Mucosa of stomach (tissue), 1 donor: ENCODE measurements around the gene AMY1B.
"Not testable (repeated sequence)": the region's sequence is repeated elsewhere in the genome, so short reads cannot be mapped to it uniquely, and the experiment has no call there.

Experiments
- H3K27me3 ChIP-seq: one replicate; pipeline ENCODE4 v1.7.0; 2013; ENCODE audit warnings: mild to moderate bottlenecking, low read length; ENCODE audit not compliant: control insufficient read depth, insufficient read depth
- H3K36me3 ChIP-seq: one replicate; pipeline ENCODE4 v1.7.0; 2013; ENCODE audit warnings: low read length; ENCODE audit not compliant: control insufficient read depth, insufficient read depth
- H3K4me1 ChIP-seq: one replicate; pipeline ENCODE4 v1.7.0; 2013; ENCODE audit warnings: mild to moderate bottlenecking, low read length; ENCODE audit not compliant: control insufficient read depth, insufficient read depth
- H3K4me3 ChIP-seq: one replicate; pipeline ENCODE4 v1.7.0; 2013; ENCODE audit warnings: low read length
- H3K9ac ChIP-seq: one replicate; pipeline ENCODE4 v1.7.0; 2013; ENCODE audit warnings: mild to moderate bottlenecking, low read length, moderate library complexity
- H3K9me3 ChIP-seq: one replicate; pipeline ENCODE4 v1.7.0; 2013; ENCODE audit warnings: mild to moderate bottlenecking, low read length, moderate library complexity; ENCODE audit not compliant: control insufficient read depth
- donor health status: Pancreatic carcinoma.

AMY1B gene

DNA sequence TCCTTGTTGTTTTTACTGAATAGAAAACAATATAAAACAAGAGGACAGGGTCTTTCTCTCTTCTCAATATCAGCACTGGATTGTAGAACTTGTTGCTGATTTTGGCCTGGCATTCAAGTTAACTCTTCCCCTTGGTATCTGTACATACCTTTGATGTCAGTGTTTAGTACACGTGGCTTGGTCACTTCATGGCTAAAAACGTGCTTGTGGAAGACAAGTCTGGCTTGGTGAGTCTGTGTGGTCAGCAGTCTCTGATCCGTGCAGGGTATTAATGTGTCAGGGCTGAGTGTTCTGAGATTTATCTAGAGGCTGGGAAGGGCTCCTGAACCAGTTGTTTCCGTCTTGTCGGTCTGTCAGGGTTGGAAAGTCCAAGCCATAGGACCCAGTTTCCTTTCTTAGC lies 40.5 kb downstream of the AMY1B start, which contains the start of gene AMY1A:
Gene AMY1A, plus strand, starts transcription at position 301 of the 400 bp plus-strand sequence. CDS start 571 bp downstream, outside the sequence.
- H3K9ac ChIP-seq, H3K36me3 ChIP-seq, H3K4me3 ChIP-seq, H3K9me3 ChIP-seq, H3K27me3 ChIP-seq, H3K4me1 ChIP-seq: not testable (repeated sequence)

DNA sequence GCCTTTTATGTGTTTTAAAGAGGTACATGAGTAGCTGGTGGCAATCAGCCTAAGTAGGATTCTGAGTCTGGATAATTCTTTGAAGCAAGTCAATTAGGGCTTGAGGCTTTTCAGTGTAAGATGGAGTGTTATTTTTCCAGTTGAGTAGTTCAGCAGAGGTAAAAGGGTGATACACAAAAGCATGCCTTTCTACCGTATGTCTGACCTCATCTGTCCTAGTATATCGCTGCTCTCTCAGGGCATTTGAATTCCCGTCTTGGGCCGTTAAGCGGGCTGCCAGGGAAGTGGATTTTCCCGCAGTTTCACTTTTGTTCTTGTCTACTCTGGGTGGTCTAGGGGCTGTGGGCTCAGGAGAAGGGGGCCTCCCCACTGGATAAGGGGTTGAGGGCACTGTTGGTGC lies 41.9 kb downstream of the AMY1B start:
- not testable (repeated sequence) for H3K9ac ChIP-seq, H3K4me3 ChIP-seq, H3K27me3 ChIP-seq, H3K36me3 ChIP-seq, H3K4me1 ChIP-seq, H3K9me3 ChIP-seq

DNA sequence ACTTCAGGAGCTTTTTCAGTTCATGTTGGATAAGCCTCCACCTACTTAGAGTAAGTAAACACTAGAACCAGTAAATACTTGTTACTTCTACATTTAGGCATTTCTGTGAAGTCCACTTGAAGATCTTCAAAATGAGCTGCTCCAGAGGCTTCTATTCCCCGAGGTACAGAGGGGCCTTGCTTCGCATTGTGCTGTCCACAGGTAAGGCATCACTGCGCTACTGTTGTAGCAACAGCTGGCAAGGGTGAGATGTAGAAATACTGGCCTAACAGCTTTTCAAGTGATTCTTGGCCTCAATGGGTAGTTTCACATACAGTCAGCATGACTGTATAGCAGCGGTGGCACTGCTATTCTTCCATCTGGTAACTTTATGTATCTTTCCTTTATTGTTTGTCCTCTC lies 45.1 kb downstream of the AMY1B start:
- H3K36me3 ChIP-seq, H3K4me3 ChIP-seq, H3K4me1 ChIP-seq, H3K9me3 ChIP-seq, H3K27me3 ChIP-seq, H3K9ac ChIP-seq: not testable (repeated sequence)

DNA sequence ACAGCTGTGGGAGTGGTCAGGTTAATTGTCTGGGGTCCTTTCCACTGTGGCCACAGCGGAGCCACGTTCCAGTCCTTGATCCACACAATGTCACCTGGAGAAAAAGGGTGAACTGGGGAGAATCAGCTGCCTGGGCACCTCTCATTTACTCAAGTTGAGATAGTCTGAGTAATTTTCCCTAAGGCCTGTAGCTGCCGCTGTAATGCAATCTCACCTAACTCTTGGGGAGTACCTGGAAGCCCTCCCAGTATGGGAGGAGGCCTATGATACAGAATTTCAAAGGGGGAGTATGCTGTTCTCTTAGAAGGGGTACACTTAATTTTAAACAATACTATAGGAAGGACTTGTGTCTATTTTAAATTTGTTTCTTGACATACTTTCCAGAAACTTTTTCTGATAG lies 45.7 kb downstream of the AMY1B start:
- H3K4me3 ChIP-seq, H3K4me1 ChIP-seq, H3K9me3 ChIP-seq, H3K36me3 ChIP-seq, H3K27me3 ChIP-seq, H3K9ac ChIP-seq: not testable (repeated sequence)

DNA sequence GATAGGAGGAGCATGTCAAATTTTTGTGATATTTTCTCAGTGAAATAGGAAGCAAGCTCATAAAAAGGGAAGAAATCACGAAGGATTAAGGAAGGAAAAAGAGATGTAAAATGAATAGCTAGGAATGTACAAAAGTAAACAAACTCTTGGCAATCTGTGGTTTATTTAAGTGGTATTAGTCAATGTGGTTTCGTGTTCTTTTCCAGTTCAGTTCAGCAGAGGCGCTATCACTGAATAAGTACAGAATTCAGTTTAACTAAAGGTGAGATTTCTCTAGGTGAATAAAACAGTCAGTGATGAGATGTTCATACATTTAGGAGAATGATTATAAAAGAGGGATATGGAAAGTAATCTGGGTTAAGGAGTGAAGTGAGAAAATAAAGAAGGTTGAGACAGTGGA lies 52.1 kb downstream of the AMY1B start:
- not testable (repeated sequence) for H3K4me3 ChIP-seq, H3K36me3 ChIP-seq, H3K27me3 ChIP-seq, H3K9ac ChIP-seq, H3K9me3 ChIP-seq, H3K4me1 ChIP-seq

DNA sequence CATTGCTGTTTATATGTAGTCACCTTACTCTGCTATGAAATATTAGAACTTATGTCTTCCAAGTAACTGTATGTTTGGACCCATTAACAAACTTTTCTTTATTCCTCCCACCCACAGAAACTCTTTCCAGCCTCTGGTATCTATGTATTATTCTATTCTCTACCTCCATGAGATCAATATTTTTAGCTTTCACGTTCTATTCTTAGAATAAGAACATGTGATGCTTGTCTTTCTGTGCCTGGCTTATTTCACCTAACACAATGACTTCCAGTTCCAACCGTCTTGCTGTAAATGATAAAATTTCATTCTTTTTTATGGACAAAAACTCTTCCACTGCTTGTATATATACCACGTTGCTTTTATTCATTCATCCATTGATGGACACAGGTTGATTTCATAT lies 54.8 kb downstream of the AMY1B start:
- H3K4me1 ChIP-seq, H3K9ac ChIP-seq, H3K36me3 ChIP-seq, H3K27me3 ChIP-seq, H3K9me3 ChIP-seq, H3K4me3 ChIP-seq: not testable (repeated sequence)
